Nephron progenitor cell (in vitro differentiated cells): ENCODE measurements around the gene PARD3.

ENCODE experiments used
- DNase-seq: peaks from one replicate; pipeline ENCODE4 v3.0.0; 2021
- H3K27ac Mint-ChIP-seq: 2 replicates; pipeline ENCODE4 v1.8.0; 2021; ENCODE audit warnings: mild to moderate bottlenecking, moderate library complexity, mixed read lengths
- H3K27me3 Mint-ChIP-seq: 2 replicates; pipeline ENCODE4 v1.8.0; 2021; ENCODE audit warnings: mild to moderate bottlenecking, low read depth, mixed read lengths; ENCODE audit not compliant: poor library complexity
- H3K36me3 Mint-ChIP-seq: 2 replicates; pipeline ENCODE4 v1.8.0; 2021; ENCODE audit warnings: low read depth, mixed read lengths
- H3K4me1 Mint-ChIP-seq: 2 replicates; pipeline ENCODE4 v1.8.0; 2021; ENCODE audit warnings: mixed read lengths
- H3K4me3 Mint-ChIP-seq: 2 replicates; pipeline ENCODE4 v1.8.0; 2021; ENCODE audit warnings: mild to moderate bottlenecking, moderate library complexity, mixed read lengths
- H3K9me3 Mint-ChIP-seq: 2 replicates; pipeline ENCODE4 v1.8.0; 2021; ENCODE audit warnings: mild to moderate bottlenecking, moderate library complexity, mixed read lengths
- TF ChIP-seq, protein P1 (sequence below): fragments of 200-600 bp; sonication (generic); IDR thresholded peaks from 2 replicates; pipeline ENCODE4 v1.5.0; 2021; ENCODE audit warnings: antibody characterized with exemption

The PARD3 gene

DNA sequence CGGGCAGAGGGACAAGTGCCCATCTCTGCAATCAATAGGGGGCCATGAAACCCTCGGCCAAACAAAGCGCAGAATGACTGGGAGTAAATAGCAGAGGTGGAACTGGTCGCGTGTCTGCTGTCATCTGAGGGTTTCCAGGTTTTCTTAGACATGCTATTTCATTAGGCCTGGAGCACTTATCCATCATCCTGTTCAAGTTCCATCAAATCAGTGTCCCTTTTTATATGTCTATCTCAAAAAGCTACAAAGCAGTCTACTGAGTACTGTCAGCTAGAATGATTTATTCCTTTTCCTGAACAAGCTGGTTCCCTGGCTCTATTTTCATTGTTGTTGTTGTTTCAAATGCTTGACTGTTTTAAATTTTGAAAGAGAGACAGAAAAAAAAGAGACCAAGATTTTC is 590.5 kb downstream of the PARD3 start:
- Mint-ChIP-seq H3K27me3 (peaks cover 2% of the 10 kb centered on the region), H3K4me1 (peaks cover 48% of the 10 kb centered on the region), H3K9me3 (peaks cover 24% of the 10 kb centered on the region), H3K4me3 (no peak overlapping the region), H3K36me3 (peaks cover 24% of the 10 kb centered on the region), H3K27ac (no peak overlapping the region)
- TF ChIP-seq, protein P1, sequence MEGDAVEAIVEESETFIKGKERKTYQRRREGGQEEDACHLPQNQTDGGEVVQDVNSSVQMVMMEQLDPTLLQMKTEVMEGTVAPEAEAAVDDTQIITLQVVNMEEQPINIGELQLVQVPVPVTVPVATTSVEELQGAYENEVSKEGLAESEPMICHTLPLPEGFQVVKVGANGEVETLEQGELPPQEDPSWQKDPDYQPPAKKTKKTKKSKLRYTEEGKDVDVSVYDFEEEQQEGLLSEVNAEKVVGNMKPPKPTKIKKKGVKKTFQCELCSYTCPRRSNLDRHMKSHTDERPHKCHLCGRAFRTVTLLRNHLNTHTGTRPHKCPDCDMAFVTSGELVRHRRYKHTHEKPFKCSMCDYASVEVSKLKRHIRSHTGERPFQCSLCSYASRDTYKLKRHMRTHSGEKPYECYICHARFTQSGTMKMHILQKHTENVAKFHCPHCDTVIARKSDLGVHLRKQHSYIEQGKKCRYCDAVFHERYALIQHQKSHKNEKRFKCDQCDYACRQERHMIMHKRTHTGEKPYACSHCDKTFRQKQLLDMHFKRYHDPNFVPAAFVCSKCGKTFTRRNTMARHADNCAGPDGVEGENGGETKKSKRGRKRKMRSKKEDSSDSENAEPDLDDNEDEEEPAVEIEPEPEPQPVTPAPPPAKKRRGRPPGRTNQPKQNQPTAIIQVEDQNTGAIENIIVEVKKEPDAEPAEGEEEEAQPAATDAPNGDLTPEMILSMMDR, result no peak
- DNase-seq, result no peak

DNA sequence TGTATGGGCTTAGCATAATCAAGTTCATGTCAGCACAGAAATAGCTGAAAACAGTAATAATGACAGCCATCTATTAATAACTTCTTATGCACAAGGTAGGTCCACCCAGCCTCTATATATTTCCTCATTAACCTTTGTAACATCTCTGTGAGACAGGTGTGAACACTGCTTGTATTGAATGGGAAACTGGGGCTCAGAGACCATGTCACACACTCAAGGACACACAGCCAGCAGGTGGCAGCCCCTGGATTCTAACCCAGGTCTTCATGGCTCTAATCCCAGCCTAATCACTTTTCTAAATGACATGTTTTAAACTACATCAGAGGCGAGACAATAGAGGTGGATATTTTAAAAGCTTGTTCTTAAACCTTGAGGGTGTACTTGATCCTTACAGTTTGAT is 591.4 kb downstream of the PARD3 start:
- Mint-ChIP-seq H3K4me1 (peaks cover 58% of the 10 kb centered on the region), H3K36me3 (peaks cover 24% of the 10 kb centered on the region), H3K9me3 (peaks cover 24% of the 10 kb centered on the region), H3K27me3 (no peaks in the 10 kb centered on the region), H3K4me3 (no peak overlapping the region), H3K27ac (no peak overlapping the region)
- TF ChIP-seq, protein P1, result no peak
- DNase-seq, result no peak

DNA sequence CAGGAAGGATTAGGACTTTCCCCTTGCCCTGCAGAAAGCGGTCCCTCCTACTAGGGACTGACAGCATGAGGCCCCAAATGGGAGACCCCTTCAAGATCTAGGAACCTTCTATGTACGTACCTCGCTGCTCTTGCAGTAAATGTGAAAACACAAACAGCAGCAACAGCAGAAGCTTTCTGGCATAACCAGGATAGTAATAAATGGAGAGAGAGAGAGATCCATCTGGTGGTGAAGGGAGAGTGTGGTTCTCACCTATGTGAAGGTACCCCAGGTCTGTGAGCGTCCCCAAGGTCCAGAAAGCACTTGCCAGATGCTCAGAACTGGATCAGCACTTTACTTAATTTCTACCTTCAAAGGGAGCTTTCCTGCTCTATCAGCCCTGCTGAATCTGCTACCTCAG is 592.7 kb downstream of the PARD3 start:
- H3K4me1 Mint-ChIP-seq, result peaks cover 71% of the 10 kb centered on the region
- peaks cover 24% of the 10 kb centered on the region for H3K36me3 Mint-ChIP-seq
- H3K27me3 Mint-ChIP-seq, result no peaks in the 10 kb centered on the region
- peaks cover 24% of the 10 kb centered on the region for H3K9me3 Mint-ChIP-seq
- DNase-seq, result no peak
- TF ChIP-seq, protein P1, result no peak
- H3K4me3 Mint-ChIP-seq, result no peak overlapping the region
- peak overlapping the region; percentile 69 for H3K27ac Mint-ChIP-seq

DNA sequence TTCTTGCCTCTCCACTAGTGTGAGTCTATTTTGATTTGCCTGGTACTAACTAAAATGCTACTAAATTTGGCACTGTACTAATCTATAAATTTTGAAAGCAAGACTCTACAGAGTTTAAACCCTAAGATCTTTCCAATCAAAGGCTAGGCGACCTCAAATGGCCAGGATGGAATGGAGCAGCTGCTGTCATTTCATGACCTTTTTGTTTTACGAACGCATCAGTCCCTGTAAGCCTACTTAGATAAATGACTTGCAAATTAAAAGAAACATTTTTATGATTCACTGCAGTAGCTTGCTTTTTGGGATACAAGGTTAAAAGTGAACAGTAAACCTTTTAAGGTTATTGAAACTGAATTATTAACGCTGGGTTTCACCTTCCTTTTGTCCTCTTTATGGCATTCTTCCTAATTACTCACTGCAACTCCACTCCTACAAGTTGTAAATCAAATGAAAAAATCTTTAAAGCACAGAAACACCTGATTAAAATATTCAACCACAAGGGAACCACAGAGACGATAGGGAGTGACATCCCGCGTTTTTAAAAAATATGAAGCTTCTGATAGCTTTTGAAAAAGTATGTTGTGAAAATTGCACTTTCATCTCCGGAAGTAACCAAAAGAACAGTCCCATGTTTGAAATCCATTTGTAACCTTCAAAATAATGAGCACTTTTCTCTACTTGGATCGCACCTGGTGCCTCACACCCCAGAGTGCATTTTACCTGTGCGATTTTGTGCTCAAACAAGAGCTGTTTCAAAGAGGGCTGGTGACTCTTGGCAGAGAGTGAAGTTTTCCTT is 595.1 kb downstream of the PARD3 start:
- TF ChIP-seq, protein P1, result no peak
- Mint-ChIP-seq H3K36me3 (peaks cover 2% of the 10 kb centered on the region), H3K9me3 (peaks cover 2% of the 10 kb centered on the region)

DNA sequence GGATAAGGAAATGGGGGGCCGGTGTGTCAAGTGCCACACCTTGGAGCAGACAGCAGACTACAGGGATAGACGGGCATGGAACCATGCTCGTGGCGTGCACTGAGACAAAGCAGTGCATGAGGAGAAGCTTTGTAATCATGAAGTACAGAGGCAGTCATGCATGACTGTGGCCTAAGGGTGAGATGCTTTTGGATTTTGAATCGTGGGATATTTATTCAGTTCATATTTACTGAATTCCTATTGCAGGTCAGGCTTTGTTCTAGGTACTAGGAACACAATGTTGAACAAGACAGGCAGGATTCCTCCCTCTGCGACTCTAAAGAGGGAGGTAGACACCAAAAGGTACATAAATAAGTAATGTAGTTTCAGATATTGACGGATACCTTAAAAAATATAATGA is 597.6 kb downstream of the PARD3 start:
- Mint-ChIP-seq H3K27ac (no peak overlapping the region), H3K36me3 (peaks cover 11% of the 10 kb centered on the region), H3K4me3 (no peak overlapping the region), H3K27me3 (no peaks in the 10 kb centered on the region), H3K9me3 (no peaks in the 10 kb centered on the region), H3K4me1 (peaks cover 74% of the 10 kb centered on the region)
- DNase-seq, result no peak
- TF ChIP-seq, protein P1, result no peak

More for the DNA sequence above, 595.1 kb downstream of the PARD3 start:
- Mint-ChIP-seq H3K27me3 (no peaks in the 10 kb centered on the region), H3K4me1 (peaks cover 87% of the 10 kb centered on the region), H3K4me3 (peak overlapping the region; percentile 3), H3K27ac (peak overlapping the region; percentile 67)
- DNase-seq, result no peak
